GM12891 (cell line): ENCODE results near the gene FER.
"Not testable (repeated sequence)": the region's sequence is repeated elsewhere in the genome, so short reads cannot be mapped to it uniquely, and the experiment has no call there.

ENCODE experiments used
- DNase-seq: peaks from one replicate; pipeline ENCODE4 v3.0.0; 2011; ENCODE audit warnings: low spot score; ENCODE audit not compliant: insufficient read length
- FAIRE-seq: peaks from 2 replicates; lab custom pipeline; 2011; peaks lifted over from hg19 to GRCh38; lab: Jason Lieb, UNC
- PAX5 ChIP-seq: IDR thresholded peaks from 2 replicates; pipeline ENCODE4 v1.6.1; 2011; ENCODE audit warnings: low read length, moderate library complexity, mild to moderate bottlenecking; ENCODE audit not compliant: insufficient read depth, severe bottlenecking
- POLR2A ChIP-seq: IDR thresholded peaks from 2 replicates; pipeline ENCODE4 v1.6.1; 2011; ENCODE audit warnings: low read depth, low read length, control low read depth
- POLR2AphosphoS5 ChIP-seq: IDR thresholded peaks from 2 replicates; pipeline ENCODE4 v1.6.1; 2011; ENCODE audit warnings: low read depth, low read length, control low read depth
- POU2F2 ChIP-seq: IDR thresholded peaks from 2 replicates; pipeline ENCODE4 v1.6.1; 2011; ENCODE audit warnings: low read depth, mild to moderate bottlenecking, control low read depth, low read length, moderate library complexity
- SPI1 ChIP-seq: IDR thresholded peaks from 2 replicates; pipeline ENCODE4 v1.6.1; 2011; ENCODE audit warnings: low read depth, low read length, control low read depth
- TAF1 ChIP-seq: IDR thresholded peaks from 2 replicates; pipeline ENCODE4 v1.6.1; 2011; ENCODE audit warnings: low read depth, low read length, control low read depth

Gene FER

DNA sequence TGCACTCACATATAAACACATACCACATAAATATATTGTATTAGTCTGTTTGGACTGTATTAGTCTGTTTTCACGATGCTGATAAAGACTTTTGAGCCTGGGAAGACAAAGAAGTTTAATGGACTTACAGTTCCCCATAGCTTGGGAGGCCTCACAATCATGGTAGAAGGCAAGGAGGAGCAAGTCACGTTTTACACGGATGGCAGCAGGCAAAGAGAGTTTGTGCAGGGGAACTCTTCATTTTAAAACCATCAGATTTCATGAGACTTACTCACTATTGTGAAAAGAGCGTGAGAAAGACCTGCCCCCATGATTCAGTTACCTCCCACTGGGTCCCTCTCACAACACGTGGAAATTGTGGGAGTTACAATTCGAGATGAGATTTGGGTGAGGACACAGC is 133.4 kb downstream of the FER start:
- TF ChIP-seq POLR2AphosphoS5 (no peak), POU2F2 (no peak)
- DNase-seq (no peak), FAIRE-seq (no peak)

DNA sequence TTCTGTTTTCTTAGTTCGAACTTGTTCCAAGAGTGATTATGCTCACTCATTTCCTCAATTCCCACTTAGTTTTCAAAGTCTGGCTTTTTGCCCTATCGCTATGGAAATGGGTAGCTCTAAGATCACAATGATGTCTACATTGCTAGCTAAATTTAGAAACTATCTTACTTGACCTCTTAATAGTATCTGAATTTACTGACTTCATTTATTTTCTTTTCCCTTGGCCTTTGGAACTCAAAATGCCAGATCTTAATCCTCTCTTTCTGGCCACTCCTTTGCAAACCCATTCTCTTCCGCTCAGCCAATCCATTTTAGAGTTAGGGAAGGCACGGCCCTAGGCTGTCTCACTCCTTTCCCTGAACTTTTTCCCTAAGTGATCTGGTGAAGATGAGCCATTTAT is 137.0 kb downstream of the FER start:
- DNase-seq, result no peak
- TF ChIP-seq POLR2AphosphoS5 (no peak), POU2F2 (no peak), PAX5 (no peak), SPI1 (no peak)
- FAIRE-seq, result no peak

DNA sequence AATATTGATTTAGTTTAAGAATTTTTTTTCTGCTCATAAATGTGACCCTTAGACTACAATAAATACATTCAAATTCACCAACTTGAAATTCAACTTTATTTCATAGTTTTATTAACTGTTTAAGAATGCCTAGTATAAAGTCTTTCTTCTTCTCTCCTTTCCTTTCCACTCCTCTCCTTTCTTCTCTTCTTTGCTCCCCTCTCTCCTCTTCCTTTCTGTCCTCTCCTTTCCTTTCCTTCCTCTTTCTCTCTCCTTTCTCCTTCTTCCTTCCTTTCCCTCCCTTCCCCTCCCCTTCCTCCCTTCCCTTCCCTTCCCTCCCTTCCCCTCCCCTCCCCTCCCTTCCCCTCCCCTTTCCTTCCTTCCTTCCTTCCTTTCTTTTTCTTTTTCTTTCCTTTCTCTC is 150.6 kb downstream of the FER start:
- no peak for TF ChIP-seq POU2F2
- no peak for TF ChIP-seq POLR2AphosphoS5
- TF ChIP-seq PAX5, result no peak
- TF ChIP-seq POLR2A, result no peak
- TF ChIP-seq SPI1, result no peak
- TF ChIP-seq TAF1, result no peak
- FAIRE-seq (no peak), DNase-seq (no peak)

DNA sequence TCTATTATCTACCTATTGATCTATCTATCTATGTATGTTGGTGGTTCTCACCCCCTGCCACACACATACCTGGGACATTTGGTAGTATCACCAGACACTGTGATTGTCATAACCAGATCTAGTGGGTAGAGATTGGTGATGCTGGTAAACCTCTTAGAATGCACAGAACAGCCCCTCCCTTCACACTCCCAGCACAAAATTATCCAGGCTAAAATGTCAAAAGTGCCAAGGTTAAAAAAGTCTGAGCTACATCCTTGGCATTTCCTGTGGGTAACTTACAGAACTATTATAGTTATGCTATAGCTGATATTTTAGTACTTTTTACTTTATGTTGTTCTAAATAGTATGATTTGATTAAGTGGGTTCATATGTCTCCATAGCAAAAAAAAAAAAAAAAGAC is 151.0 kb downstream of the FER start:
- no peak for TF ChIP-seq SPI1
- no peak for TF ChIP-seq TAF1
- no peak for TF ChIP-seq POU2F2
- no peak for TF ChIP-seq POLR2A
- TF ChIP-seq PAX5, result no peak
- no peak for TF ChIP-seq POLR2AphosphoS5
- FAIRE-seq (no peak), DNase-seq (no peak)

DNA sequence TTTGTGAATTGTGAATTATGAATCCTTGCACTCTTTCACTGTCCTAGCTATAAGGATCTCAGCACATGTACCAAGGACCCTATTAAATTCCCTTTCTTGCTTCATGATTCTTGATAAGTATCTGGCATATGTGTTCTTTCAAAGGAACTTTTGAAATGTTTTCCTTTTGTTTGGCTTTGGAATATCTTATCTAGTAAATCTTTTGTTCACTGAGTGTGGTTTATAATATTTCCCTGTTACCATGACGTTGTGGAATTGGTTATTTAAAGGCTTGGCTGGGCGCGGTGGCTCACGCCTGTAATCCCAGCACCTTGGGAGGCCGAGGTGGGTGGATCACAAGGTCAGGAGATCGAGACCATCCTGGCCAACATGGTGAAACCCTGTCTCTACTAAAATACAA is 151.5 kb downstream of the FER start:
- not testable (repeated sequence) for FAIRE-seq, DNase-seq

DNA sequence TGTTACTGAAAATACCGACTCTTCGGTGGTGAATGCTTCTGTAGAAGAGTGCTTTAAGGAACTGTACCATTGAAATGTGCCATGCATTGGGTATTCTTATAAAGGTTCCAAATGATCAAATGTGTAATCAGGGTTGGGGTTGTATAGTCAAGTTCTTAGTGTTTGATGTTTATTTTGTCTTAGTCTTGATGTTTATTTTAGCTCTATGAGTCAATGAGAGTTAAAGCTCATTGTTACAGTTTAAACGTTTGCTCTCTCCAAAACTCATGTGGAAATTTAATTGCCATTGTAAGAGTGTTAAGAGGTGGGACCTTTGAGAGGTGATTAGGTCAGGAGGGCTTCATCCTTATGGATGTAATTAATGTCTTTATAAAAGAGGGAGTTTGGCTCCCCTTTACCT is 153.0 kb downstream of the FER start:
- no peak for FAIRE-seq
- TF ChIP-seq POU2F2 (no peak), TAF1 (no peak), PAX5 (no peak), POLR2A (no peak), POLR2AphosphoS5 (no peak)

DNA sequence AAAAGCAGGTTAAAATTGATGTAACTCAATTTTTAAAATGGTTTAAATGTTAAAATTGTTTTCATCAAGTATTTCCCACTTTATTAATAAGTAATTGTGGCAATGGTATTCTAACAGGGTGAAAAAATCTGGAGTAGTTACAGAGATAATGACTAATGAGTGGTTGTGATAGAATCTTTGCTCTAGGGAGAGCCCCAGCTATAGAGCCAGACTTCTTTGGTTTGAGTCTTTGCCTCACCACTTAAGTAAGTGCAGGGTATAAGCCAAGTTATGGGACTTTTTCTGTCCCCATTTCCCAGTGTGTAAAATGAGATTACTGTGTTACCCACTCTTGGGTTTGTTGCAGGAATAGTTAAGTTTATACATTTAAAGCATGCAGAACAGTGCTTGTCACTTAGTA is 158.1 kb downstream of the FER start:
- FAIRE-seq (no peak), DNase-seq (no peak)
- TF ChIP-seq POU2F2 (no peak), PAX5 (no peak), TAF1 (no peak), SPI1 (no peak), POLR2A (no peak), POLR2AphosphoS5 (no peak)

More for the DNA sequence above, 153.0 kb downstream of the FER start:
- DNase-seq, result no peak

DNA sequence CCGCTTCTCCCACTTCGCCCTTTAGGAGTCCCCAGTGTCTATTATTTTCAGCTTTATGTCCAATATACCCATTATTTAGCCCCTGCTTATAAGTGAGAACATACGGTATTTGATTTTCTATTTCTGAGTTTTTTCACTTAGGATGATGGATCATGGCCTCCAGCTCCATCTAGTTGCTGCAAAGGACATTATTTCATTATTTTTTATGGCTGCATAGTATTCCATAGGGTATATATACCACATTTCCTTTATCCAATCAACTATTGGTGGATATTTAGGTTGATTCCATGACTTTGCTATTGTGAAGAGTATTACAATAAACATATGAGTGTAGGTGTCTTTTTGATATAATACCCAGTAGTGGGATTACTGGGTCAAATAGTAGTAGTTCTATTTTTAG is 162.9 kb downstream of the FER start:
- no peak for TF ChIP-seq POU2F2
- TF ChIP-seq TAF1, result no peak
- TF ChIP-seq POLR2AphosphoS5, result no peak
- no peak for TF ChIP-seq POLR2A
- TF ChIP-seq SPI1, result no peak
- no peak for TF ChIP-seq PAX5
- FAIRE-seq, result no peak
- no peak for DNase-seq

DNA sequence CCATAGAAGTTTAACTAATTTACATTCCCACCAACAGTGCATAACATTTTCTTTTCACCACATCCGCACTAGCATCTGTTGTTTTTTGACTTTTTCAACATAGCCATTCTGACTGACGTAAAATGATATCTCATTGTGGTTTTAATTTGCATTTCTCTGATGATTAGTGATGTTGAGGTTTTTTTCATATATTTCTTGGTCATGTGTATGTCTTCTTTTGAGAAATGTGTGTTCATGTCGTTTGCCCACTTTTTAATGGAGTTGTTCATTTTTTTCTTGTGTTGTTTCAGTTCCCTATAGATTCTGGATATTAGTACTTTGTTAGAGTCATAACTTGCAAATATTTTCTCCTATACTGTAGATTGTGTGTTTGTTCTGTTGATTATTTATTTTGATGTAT is 163.4 kb downstream of the FER start:
- FAIRE-seq, result peak; percentile 35

DNA sequence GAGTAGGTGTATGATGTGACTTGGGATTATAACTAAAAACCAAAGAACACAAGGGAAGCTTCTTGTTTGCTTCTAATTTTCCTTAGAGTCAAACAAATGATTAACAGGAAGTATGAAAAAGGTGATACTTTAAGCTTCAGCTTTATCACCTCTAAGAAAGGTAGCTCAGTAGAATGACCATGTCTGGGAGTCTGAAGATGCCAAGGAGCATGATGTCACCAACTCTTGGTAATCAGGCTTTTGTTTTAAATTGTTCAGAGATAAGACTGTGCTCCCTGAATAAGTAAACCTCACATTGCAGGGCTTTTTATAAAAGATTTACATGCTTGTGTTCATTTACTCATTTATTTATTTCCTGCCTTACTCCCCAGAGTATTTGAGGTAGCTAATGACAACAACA is 169.9 kb downstream of the FER start:
- DNase-seq (no peak), FAIRE-seq (no peak)
- TF ChIP-seq PAX5 (no peak), TAF1 (no peak), POLR2AphosphoS5 (no peak), SPI1 (no peak), POLR2A (no peak), POU2F2 (no peak)

More for the DNA sequence above, 163.4 kb downstream of the FER start:
- TF ChIP-seq POU2F2 (no peak), SPI1 (peak; percentile 76)
- DNase-seq, result no peak
